ENCODE data around the gene CCNK. TPM values are rescaled to one million over a fixed set of nuclear protein-coding genes. Genes with fewer than 3 reads are reported as not detected.

The CCNK gene
- total and polyA plus RNA-seq, 2 of the 13 experiments (the other 11 are each of a cell fraction or from before 2014, with no cell fraction given), result 4.9 to 9.7 TPM

- intact Hi-C loops (cut with micrococcal nuclease; ENCODE audit: unreplicated experiment), result no loop called here
- Histone ChIP-seq H2AFZ (ENCODE audit: low read length) (no peak overlapping the region), H3K4me3 (replicated peaks in 1 of 3; ENCODE audit: insufficient read depth in 1 of 3, low read depth in 2 of 3, low read length in 3 of 3) (no peak overlapping the region), H3K36me3 (replicated peaks in 1 of 2; ENCODE audit: control insufficient read depth in 1 of 2, insufficient read depth in 2 of 2, low read length in 2 of 2) (peaks cover 0 to 5% of the 10 kb centered on the region in 2 experiments; a peak in 2 of 5 replicates), H3K27me3 (ENCODE audit: control insufficient read depth in 1 of 2, insufficient read depth in 2 of 2, low read length in 2 of 2) (no peaks in the 10 kb centered on the region), H4K20me1 (ENCODE audit: insufficient read depth, low read length) (peaks cover 45% of the 10 kb centered on the region; the same call in 1 of the 2 replicates), H3K9me3 (ENCODE audit: low read length) (no peaks in the 10 kb centered on the region), H3K4me1 (ENCODE audit: insufficient read depth, low read length) (peaks cover 46% of the 10 kb centered on the region), H3K4me2 (ENCODE audit: low read depth, low read length) (no peak overlapping the region), H3K9ac (ENCODE audit: insufficient read depth, low read depth, low read length) (no peak overlapping the region), H3K79me2 (ENCODE audit: insufficient read depth, low read length) (peaks cover 56% of the 10 kb centered on the region), H3K27ac (ENCODE audit: extremely low read length, insufficient read depth, low read length) (no peak overlapping the region)
- TF ChIP-seq ZNF263 (CRISPR knock-in tag; IDR thresholded peaks at IDR 0.05) (peak; percentile 65; the same call in 1 of the 2 replicates), ATRX (CRISPR knock-in tag; IDR thresholded peaks at IDR 0.05; ENCODE audit: borderline replicate concordance) (no peak), RXRA (CRISPR knock-in tag; IDR thresholded peaks at IDR 0.05) (no peak), MYNN (CRISPR knock-in tag; IDR thresholded peaks at IDR 0.05; ENCODE audit: low read depth) (no peak), ZFP36L2 (CRISPR knock-in tag; IDR thresholded peaks at IDR 0.05) (no peak), ZBTB44 (CRISPR knock-in tag; IDR thresholded peaks at IDR 0.05) (no peak)
- ATAC-seq, result peak; percentile 42
- in situ Hi-C loops (cut with HindIII; ENCODE audit: extremely low pct_ligation_motif_present, low pct_unique_long_range_greater_than_20kb), result no loop called here
- POLR2A ChIA-PET, result interaction anchor here (1.5 kb wide), 1 partner anchor 14 kb away, joined by 8 read pairs; no protein-coding TSS in a partner anchor
- CTCF ChIA-PET (ENCODE audit: low intra/inter-chr PET ratio, low total read pairs), result no interaction called here
- no TSS peak for BruUV-seq (replicated peaks)
- WGBS (ENCODE audit: low lambda C conversion rate), result 77% methylated on average over 3 of the region's 9 CpGs
- no peak for FAIRE-seq
- no peak for DNase-seq (ENCODE audit: low spot score)
Observed at GRCh38 chr14:99538275-99538674, 57.1 kb downstream of the CCNK start.

GRCh38 chr14:99538733-99539132, 57.5 kb downstream of the CCNK start:
- no peak overlapping the region for H3K27ac ChIP-seq (ENCODE audit: extremely low read length, insufficient read depth, low read length)
- no peak for ATAC-seq
- no peak for TF ChIP-seq ZFAT (CRISPR knock-in tag; conservative IDR thresholded peaks at IDR 0.05)
- TF ChIP-seq RBM22 (optimal IDR thresholded peaks at IDR 0.05; ENCODE audit: low read length), result peak; percentile 51
- TF ChIP-seq NKX3-1 (CRISPR knock-in tag; IDR thresholded peaks at IDR 0.05), result no peak
- no peak for TF ChIP-seq PPARG (CRISPR knock-in tag; conservative IDR thresholded peaks at IDR 0.05)
- ChIA-PET CTCF (ENCODE audit: low intra/inter-chr PET ratio, low total read pairs) (no interaction called here), POLR2A (no interaction called here)
- peaks cover 61% of the 10 kb centered on the region for H3K79me2 ChIP-seq (ENCODE audit: insufficient read depth, low read length)
- in situ Hi-C loops (cut with HindIII; ENCODE audit: extremely low pct_ligation_motif_present, low pct_unique_long_range_greater_than_20kb) (no loop called here), intact Hi-C loops (cut with micrococcal nuclease; ENCODE audit: unreplicated experiment) (no loop called here)
- H3K9me3 ChIP-seq (ENCODE audit: low read length), result no peaks in the 10 kb centered on the region
- WGBS (ENCODE audit: low lambda C conversion rate), result 100% methylated on average over 2 of the region's 5 CpGs
- H3K36me3 ChIP-seq (replicated peaks in 1 of 2; ENCODE audit: control insufficient read depth in 1 of 2, insufficient read depth in 2 of 2, low read length in 2 of 2), result peaks cover 0 to 3% of the 10 kb centered on the region in 2 experiments; a peak in 2 of 5 replicates
- H3K4me3 ChIP-seq (replicated peaks in 1 of 3; ENCODE audit: insufficient read depth in 1 of 3, low read depth in 2 of 3, low read length in 3 of 3), result no peak overlapping the region
- DNase-seq (ENCODE audit: low spot score), result no peak
- peaks cover 51% of the 10 kb centered on the region for H3K4me1 ChIP-seq (ENCODE audit: insufficient read depth, low read length)
- no peak overlapping the region for H3K9ac ChIP-seq (ENCODE audit: insufficient read depth, low read depth, low read length)
- H4K20me1 ChIP-seq (ENCODE audit: insufficient read depth, low read length), result peaks cover 50% of the 10 kb centered on the region
- BruUV-seq (replicated peaks), result no TSS peak
- no peak overlapping the region for H2AFZ ChIP-seq (ENCODE audit: low read length)
- FAIRE-seq, result no peak
- no peak overlapping the region for H3K4me2 ChIP-seq (ENCODE audit: low read depth, low read length)
- H3K27me3 ChIP-seq (ENCODE audit: control insufficient read depth in 1 of 2, insufficient read depth in 2 of 2, low read length in 2 of 2), result no peaks in the 10 kb centered on the region

All from HepG2 (cell line).